ENCODE measurements around the gene HCFC2. TPM values are rescaled to one million over a fixed set of nuclear protein-coding genes. Genes with fewer than 3 reads are reported as not detected.
A peak's percentile ranks its signal among the peaks of the same experiment; 100 is the strongest.

Gene HCFC2
- total and polyA plus RNA-seq, 9 of the 15 experiments (the other 6 are each of a cell fraction or from before 2014, with no cell fraction given): 1.2 to 6.5 (median 3.8) TPM

DNA sequence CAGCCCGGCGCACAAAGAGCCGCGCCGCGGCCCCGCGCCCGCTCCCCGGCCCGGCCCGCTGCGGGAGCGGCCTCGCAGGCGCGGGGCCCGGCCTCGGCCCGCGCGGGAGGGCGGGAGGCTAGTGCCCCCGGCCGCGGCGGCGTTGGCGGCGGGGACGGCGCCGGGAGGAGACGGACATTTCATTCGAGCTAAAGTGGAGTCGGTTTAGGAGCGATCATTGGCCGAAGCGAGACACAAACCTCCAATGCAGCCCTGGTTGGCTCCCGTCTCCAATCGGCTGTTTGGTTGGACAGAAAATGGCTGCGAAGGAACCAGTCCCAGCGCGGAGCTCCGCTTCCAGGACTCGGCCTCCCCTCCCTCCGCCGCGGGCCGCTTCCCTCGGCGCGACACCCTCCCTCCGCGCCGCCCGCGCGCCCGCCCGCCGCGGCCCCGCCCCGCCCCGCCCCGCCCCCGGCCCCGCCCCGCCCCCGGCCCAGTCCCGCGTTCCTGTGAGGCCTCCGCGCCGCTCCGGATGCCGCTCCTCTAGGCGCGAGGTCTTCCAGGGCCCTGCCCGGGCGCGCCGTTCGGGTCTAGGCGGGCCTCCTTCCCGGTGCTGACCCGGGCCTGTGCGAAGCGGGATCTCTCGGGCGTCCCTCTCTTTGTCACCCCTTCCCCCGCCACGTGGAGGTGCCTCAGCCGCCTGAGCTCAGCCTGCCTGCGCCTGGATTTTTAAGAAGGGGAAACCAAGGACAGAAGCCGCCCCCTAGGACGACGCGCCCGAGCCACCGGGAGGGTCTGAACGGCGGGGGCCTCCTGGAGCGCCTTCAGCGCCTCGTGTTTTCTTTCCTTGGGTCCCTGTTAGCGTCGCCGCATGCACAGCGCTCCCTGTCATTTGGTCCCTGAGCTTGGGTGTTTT lies 73.8 kb downstream of the HCFC2 start, which contains the start of gene NFYB (continued):
- TF ChIP-seq FIP1L1 (IDR thresholded peaks at IDR 0.05; ENCODE audit: low read depth, low read length, poor library complexity, severe bottlenecking) (peak; percentile 38), ZNF23 (CRISPR knock-in tag; IDR thresholded peaks at IDR 0.05) (no peak), GABPB2 (CRISPR knock-in tag; conservative IDR thresholded peaks at IDR 0.05) (no peak), MYC (IDR thresholded peaks at IDR 0.05; ENCODE audit: low read depth, low read length) (peak; percentile 64), MYC (CRISPR knock-in tag; IDR thresholded peaks at IDR 0.05; ENCODE audit: borderline replicate concordance, low read depth) (peak; percentile 71; the same call in 1 of the 2 replicates), ZC3H4 (CRISPR knock-in tag; IDR thresholded peaks at IDR 0.05; ENCODE audit: borderline replicate concordance) (no peak), ZNF134 (CRISPR knock-in tag; conservative IDR thresholded peaks at IDR 0.05) (no peak), RBM39 (optimal IDR thresholded peaks at IDR 0.05; ENCODE audit: low read depth, low read length) (no peak), IFI16 (CRISPR knock-in tag; IDR thresholded peaks at IDR 0.05) (no peak), POLR3A (IDR thresholded peaks at IDR 0.05; ENCODE audit: borderline replicate concordance, extremely low read depth, insufficient read depth, insufficient read length) (no peak), STAT5B (CRISPR knock-in tag; IDR thresholded peaks at IDR 0.05) (no peak), SOX6 (IDR thresholded peaks at IDR 0.05) (no peak), ZSCAN32 (CRISPR knock-in tag; IDR thresholded peaks at IDR 0.05) (no peak), RBM15 (IDR thresholded peaks at IDR 0.05; ENCODE audit: insufficient read depth, low read length) (no peak), ZNF224 (CRISPR knock-in tag; IDR thresholded peaks at IDR 0.05) (no peak), MCM3 (IDR thresholded peaks at IDR 0.05) (no peak)
- TF ChIP-seq, protein P1, sequence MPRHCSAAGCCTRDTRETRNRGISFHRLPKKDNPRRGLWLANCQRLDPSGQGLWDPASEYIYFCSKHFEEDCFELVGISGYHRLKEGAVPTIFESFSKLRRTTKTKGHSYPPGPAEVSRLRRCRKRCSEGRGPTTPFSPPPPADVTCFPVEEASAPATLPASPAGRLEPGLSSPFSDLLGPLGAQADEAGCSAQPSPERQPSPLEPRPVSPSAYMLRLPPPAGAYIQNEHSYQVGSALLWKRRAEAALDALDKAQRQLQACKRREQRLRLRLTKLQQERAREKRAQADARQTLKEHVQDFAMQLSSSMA (CRISPR knock-in tag; IDR thresholded peaks at IDR 0.05): no peak
- TF ChIP-seq, protein P2, sequence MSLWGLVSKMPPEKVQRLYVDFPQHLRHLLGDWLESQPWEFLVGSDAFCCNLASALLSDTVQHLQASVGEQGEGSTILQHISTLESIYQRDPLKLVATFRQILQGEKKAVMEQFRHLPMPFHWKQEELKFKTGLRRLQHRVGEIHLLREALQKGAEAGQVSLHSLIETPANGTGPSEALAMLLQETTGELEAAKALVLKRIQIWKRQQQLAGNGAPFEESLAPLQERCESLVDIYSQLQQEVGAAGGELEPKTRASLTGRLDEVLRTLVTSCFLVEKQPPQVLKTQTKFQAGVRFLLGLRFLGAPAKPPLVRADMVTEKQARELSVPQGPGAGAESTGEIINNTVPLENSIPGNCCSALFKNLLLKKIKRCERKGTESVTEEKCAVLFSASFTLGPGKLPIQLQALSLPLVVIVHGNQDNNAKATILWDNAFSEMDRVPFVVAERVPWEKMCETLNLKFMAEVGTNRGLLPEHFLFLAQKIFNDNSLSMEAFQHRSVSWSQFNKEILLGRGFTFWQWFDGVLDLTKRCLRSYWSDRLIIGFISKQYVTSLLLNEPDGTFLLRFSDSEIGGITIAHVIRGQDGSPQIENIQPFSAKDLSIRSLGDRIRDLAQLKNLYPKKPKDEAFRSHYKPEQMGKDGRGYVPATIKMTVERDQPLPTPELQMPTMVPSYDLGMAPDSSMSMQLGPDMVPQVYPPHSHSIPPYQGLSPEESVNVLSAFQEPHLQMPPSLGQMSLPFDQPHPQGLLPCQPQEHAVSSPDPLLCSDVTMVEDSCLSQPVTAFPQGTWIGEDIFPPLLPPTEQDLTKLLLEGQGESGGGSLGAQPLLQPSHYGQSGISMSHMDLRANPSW (CRISPR knock-in tag; IDR thresholded peaks at IDR 0.05): no peak
- TF ChIP-seq, protein P3, sequence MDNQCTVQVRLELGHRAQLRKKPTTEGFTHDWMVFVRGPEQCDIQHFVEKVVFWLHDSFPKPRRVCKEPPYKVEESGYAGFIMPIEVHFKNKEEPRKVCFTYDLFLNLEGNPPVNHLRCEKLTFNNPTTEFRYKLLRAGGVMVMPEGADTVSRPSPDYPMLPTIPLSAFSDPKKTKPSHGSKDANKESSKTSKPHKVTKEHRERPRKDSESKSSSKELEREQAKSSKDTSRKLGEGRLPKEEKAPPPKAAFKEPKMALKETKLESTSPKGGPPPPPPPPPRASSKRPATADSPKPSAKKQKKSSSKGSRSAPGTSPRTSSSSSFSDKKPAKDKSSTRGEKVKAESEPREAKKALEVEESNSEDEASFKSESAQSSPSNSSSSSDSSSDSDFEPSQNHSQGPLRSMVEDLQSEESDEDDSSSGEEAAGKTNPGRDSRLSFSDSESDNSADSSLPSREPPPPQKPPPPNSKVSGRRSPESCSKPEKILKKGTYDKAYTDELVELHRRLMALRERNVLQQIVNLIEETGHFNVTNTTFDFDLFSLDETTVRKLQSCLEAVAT (IDR thresholded peaks at IDR 0.05): no peak
